MG63 (cell line): Measurements from ENCODE around the gene FURIN. TPM values are rescaled to one million over a fixed set of nuclear protein-coding genes. Genes with fewer than 3 reads are reported as not detected.
A peak's percentile ranks its signal among the peaks of the same experiment; 100 is the strongest.
"Not testable (repeated sequence)": the region's sequence is repeated elsewhere in the genome, so short reads cannot be mapped to it uniquely, and the experiment has no call there.

Experiments
- DNase-seq: peaks from one replicate; pipeline ENCODE4 v3.0.0-alpha.2; 2020
- H3K27me3 ChIP-seq: fragments of 250-450 bp; sonication (Bioruptor Pico); 2 replicates; pipeline ENCODE4 v1.5.1; 2020; ENCODE audit warnings: mild to moderate bottlenecking, moderate library complexity
- H3K36me3 ChIP-seq: fragments of 250-450 bp; sonication (Bioruptor Pico); 2 replicates; pipeline ENCODE4 v1.5.1; 2020; ENCODE audit warnings: mild to moderate bottlenecking, moderate library complexity
- H3K4me3 ChIP-seq: fragments of 250-450 bp; sonication (Bioruptor Pico); 2 replicates; pipeline ENCODE4 v1.5.1; 2020; ENCODE audit warnings: mild to moderate bottlenecking, moderate library complexity
- H3K9me3 ChIP-seq: fragments of 250-450 bp; sonication (Bioruptor Pico); 2 replicates; pipeline ENCODE4 v1.5.1; 2020; ENCODE audit warnings: mild to moderate bottlenecking, moderate library complexity
- total RNA-seq: library from RNA; depleted of rRNA; stranded (reverse); fragments of >200 nt; shearing (Covaris generic); gene quantifications from 2 replicates; pipeline ENCODE4 v1.2.3, GENCODE V29; 2014; ENCODE audit warnings: low replicate concordance

The FURIN gene
- total RNA-seq, 1 experiment from 2014 or later: 19.3 TPM

- Histone ChIP-seq H3K27me3 (no peaks in the 10 kb centered on the region), H3K9me3 (no peaks in the 10 kb centered on the region), H3K36me3 (no peaks in the 10 kb centered on the region), H3K4me3 (no peak overlapping the region)
- no peak for DNase-seq
Measured at GRCh38 chr15:90838544-90838943, 29.8 kb upstream of the FURIN start.

GRCh38 chr15:90839187-90840071, 29.0 kb upstream of the FURIN start:
- Histone ChIP-seq H3K27me3 (no peaks in the 10 kb centered on the region), H3K4me3 (no peak overlapping the region), H3K9me3 (no peaks in the 10 kb centered on the region), H3K36me3 (no peaks in the 10 kb centered on the region)
- peak; percentile 79 for DNase-seq

- H3K36me3 ChIP-seq: no peaks in the 10 kb centered on the region
- DNase-seq: no peak
Measured at GRCh38 chr15:90840157-90840855, 28.1 kb upstream of the FURIN start.

GRCh38 chr15:90840954-90841353, 27.4 kb upstream of the FURIN start:
- no peak overlapping the region for H3K4me3 ChIP-seq

More at GRCh38 chr15:90840157-90840855, 28.1 kb upstream of the FURIN start:
- Histone ChIP-seq H3K9me3 (no peaks in the 10 kb centered on the region), H3K4me3 (no peak overlapping the region), H3K27me3 (no peaks in the 10 kb centered on the region)

GRCh38 chr15:90844696-90845095, 23.7 kb upstream of the FURIN start:
- no peaks in the 10 kb centered on the region for H3K36me3 ChIP-seq
- H3K4me3 ChIP-seq: no peak overlapping the region
- no peaks in the 10 kb centered on the region for H3K9me3 ChIP-seq
- no peaks in the 10 kb centered on the region for H3K27me3 ChIP-seq
- DNase-seq: no peak

More at GRCh38 chr15:90840954-90841353, 27.4 kb upstream of the FURIN start:
- H3K9me3 ChIP-seq: no peaks in the 10 kb centered on the region
- no peaks in the 10 kb centered on the region for H3K36me3 ChIP-seq
- no peak for DNase-seq
- H3K27me3 ChIP-seq: no peaks in the 10 kb centered on the region

- no peaks in the 10 kb centered on the region for H3K9me3 ChIP-seq
- no peaks in the 10 kb centered on the region for H3K27me3 ChIP-seq
- peak; percentile 98 for DNase-seq
- H3K4me3 ChIP-seq: no peak overlapping the region
- H3K36me3 ChIP-seq: no peaks in the 10 kb centered on the region
Measured at GRCh38 chr15:90845201-90845949, 23.0 kb upstream of the FURIN start.

GRCh38 chr15:90849424-90849823, 19.0 kb upstream of the FURIN start:
- not testable (repeated sequence) for H3K27me3 ChIP-seq, DNase-seq, H3K36me3 ChIP-seq, H3K4me3 ChIP-seq, H3K9me3 ChIP-seq

GRCh38 chr15:90851114-90851513, 17.3 kb upstream of the FURIN start:
- H3K9me3 ChIP-seq: no peaks in the 10 kb centered on the region
- no peak overlapping the region for H3K4me3 ChIP-seq
- DNase-seq: no peak
- H3K36me3 ChIP-seq: no peaks in the 10 kb centered on the region
- H3K27me3 ChIP-seq: no peaks in the 10 kb centered on the region

GRCh38 chr15:90851940-90852339, 16.4 kb upstream of the FURIN start:
- no peaks in the 10 kb centered on the region for H3K27me3 ChIP-seq
- no peak overlapping the region for H3K4me3 ChIP-seq
- H3K9me3 ChIP-seq: no peaks in the 10 kb centered on the region
- H3K36me3 ChIP-seq: no peaks in the 10 kb centered on the region
- DNase-seq: no peak

- Histone ChIP-seq H3K27me3 (no peaks in the 10 kb centered on the region), H3K36me3 (no peaks in the 10 kb centered on the region), H3K4me3 (no peak overlapping the region), H3K9me3 (no peaks in the 10 kb centered on the region)
- no peak for DNase-seq
Measured at GRCh38 chr15:90855139-90855538, 13.2 kb upstream of the FURIN start.

- H3K4me3 ChIP-seq: no peak overlapping the region
Measured at GRCh38 chr15:90857337-90857736, 11.1 kb upstream of the FURIN start.

GRCh38 chr15:90857883-90858443, 10.4 kb upstream of the FURIN start:
- DNase-seq: no peak
- H3K27me3 ChIP-seq: no peaks in the 10 kb centered on the region
- H3K36me3 ChIP-seq: no peaks in the 10 kb centered on the region
- no peaks in the 10 kb centered on the region for H3K9me3 ChIP-seq
- H3K4me3 ChIP-seq: no peak overlapping the region

More at GRCh38 chr15:90857337-90857736, 11.1 kb upstream of the FURIN start:
- Histone ChIP-seq H3K27me3 (no peaks in the 10 kb centered on the region), H3K9me3 (no peaks in the 10 kb centered on the region), H3K36me3 (no peaks in the 10 kb centered on the region)
- no peak for DNase-seq

- H3K9me3 ChIP-seq: no peaks in the 10 kb centered on the region
- no peak overlapping the region for H3K4me3 ChIP-seq
- DNase-seq: no peak
- H3K36me3 ChIP-seq: no peaks in the 10 kb centered on the region
- H3K27me3 ChIP-seq: no peaks in the 10 kb centered on the region
Measured at GRCh38 chr15:90859234-90860131, 8.9 kb upstream of the FURIN start.

- Histone ChIP-seq H3K9me3 (no peaks in the 10 kb centered on the region), H3K4me3 (no peak overlapping the region), H3K27me3 (no peaks in the 10 kb centered on the region), H3K36me3 (no peaks in the 10 kb centered on the region)
- DNase-seq: no peak
Measured at GRCh38 chr15:90860450-90860849, 7.9 kb upstream of the FURIN start.

GRCh38 chr15:90860942-90861675, 7.3 kb upstream of the FURIN start:
- no peaks in the 10 kb centered on the region for H3K36me3 ChIP-seq
- no peak for DNase-seq
- no peak overlapping the region for H3K4me3 ChIP-seq
- no peaks in the 10 kb centered on the region for H3K9me3 ChIP-seq
- no peaks in the 10 kb centered on the region for H3K27me3 ChIP-seq
